NT2/D1 (cell line): ENCODE data around the gene SCAMP4.

Experiments
- DNase-seq: peaks from one replicate; pipeline ENCODE4 v3.0.0-alpha.2; 2011; ENCODE audit warnings: low read depth, low spot score
- H3K27me3 ChIP-seq: 2 replicates; pipeline ENCODE4 v1.6.0; 2011; ENCODE audit warnings: mild to moderate bottlenecking; ENCODE audit not compliant: insufficient read length, insufficient read depth
- H3K36me3 ChIP-seq: 2 replicates; pipeline ENCODE4 v1.6.1; 2011; ENCODE audit warnings: mild to moderate bottlenecking, low read length, mixed read lengths; ENCODE audit not compliant: insufficient read depth, insufficient read length
- H3K4me1 ChIP-seq: 2 replicates; pipeline ENCODE4 v1.5.1; 2011; ENCODE audit not compliant: insufficient read depth, insufficient read length
- H3K4me3 ChIP-seq: 2 replicates; pipeline ENCODE4 v1.5.1; 2011; ENCODE audit warnings: low read depth; ENCODE audit not compliant: insufficient read length
- H3K9ac ChIP-seq: 2 replicates; pipeline ENCODE4 v1.6.0; 2011; ENCODE audit warnings: low read depth; ENCODE audit not compliant: insufficient read length
- H3K9me3 ChIP-seq: 2 replicates; pipeline ENCODE4 v1.5.1; 2011; ENCODE audit warnings: mild to moderate bottlenecking, low read length; ENCODE audit not compliant: insufficient read depth
- SUZ12 ChIP-seq: IDR thresholded peaks from 2 replicates; pipeline ENCODE4 v1.6.1; 2011; ENCODE audit not compliant: insufficient read length, insufficient read depth; ENCODE audit errors: extremely low read depth
- YY1 ChIP-seq: IDR thresholded peaks from 2 replicates; pipeline ENCODE4 v1.6.1; 2011; ENCODE audit not compliant: insufficient read length, insufficient read depth
- ZNF274 ChIP-seq: IDR thresholded peaks from 2 replicates; pipeline ENCODE4 v1.6.1; 2011; ENCODE audit warnings: mild to moderate bottlenecking, low read depth, low read length

The SCAMP4 gene

GRCh38 chr19:1888385-1888784, 16.8 kb upstream of the SCAMP4 start:
- Histone ChIP-seq H3K4me1 (peaks cover 13% of the 10 kb centered on the region), H3K36me3 (no peaks in the 10 kb centered on the region), H3K9me3 (no peaks in the 10 kb centered on the region), H3K9ac (peak overlapping the region; percentile 33), H3K4me3 (no peak overlapping the region), H3K27me3 (no peaks in the 10 kb centered on the region)
- TF ChIP-seq YY1 (no peak), SUZ12 (no peak), ZNF274 (no peak)
- DNase-seq = no peak

GRCh38 chr19:1889907-1890306, 15.3 kb upstream of the SCAMP4 start:
- Histone ChIP-seq H3K36me3 (no peaks in the 10 kb centered on the region), H3K4me1 (peaks cover 5% of the 10 kb centered on the region), H3K27me3 (no peaks in the 10 kb centered on the region), H3K9me3 (no peaks in the 10 kb centered on the region), H3K9ac (no peak overlapping the region), H3K4me3 (no peak overlapping the region)
- DNase-seq = no peak
- TF ChIP-seq SUZ12 (no peak), YY1 (no peak), ZNF274 (no peak)

- Histone ChIP-seq H3K9ac (no peak overlapping the region), H3K4me1 (peaks cover 5% of the 10 kb centered on the region), H3K36me3 (no peaks in the 10 kb centered on the region), H3K27me3 (no peaks in the 10 kb centered on the region), H3K9me3 (no peaks in the 10 kb centered on the region), H3K4me3 (no peak overlapping the region)
- no peak for TF ChIP-seq ZNF274
- no peak for TF ChIP-seq SUZ12
- TF ChIP-seq YY1 = no peak
- DNase-seq = no peak
Measured at GRCh38 chr19:1893791-1894190, 11.4 kb upstream of the SCAMP4 start.

GRCh38 chr19:1896508-1896907, 8.7 kb upstream of the SCAMP4 start:
- no peaks in the 10 kb centered on the region for H3K27me3 ChIP-seq
- TF ChIP-seq SUZ12 = no peak
- no peak for TF ChIP-seq YY1
- TF ChIP-seq ZNF274 = no peak
- no peak overlapping the region for H3K4me3 ChIP-seq
- no peaks in the 10 kb centered on the region for H3K36me3 ChIP-seq
- H3K4me1 ChIP-seq = peaks cover 5% of the 10 kb centered on the region
- H3K9me3 ChIP-seq = no peaks in the 10 kb centered on the region
- H3K9ac ChIP-seq = no peak overlapping the region
- DNase-seq = no peak

- no peak for DNase-seq
Measured at GRCh38 chr19:1901940-1902404, 3.2 kb upstream of the SCAMP4 start.

GRCh38 chr19:1902923-1903322, 2.3 kb upstream of the SCAMP4 start:
- H3K9ac ChIP-seq = peak overlapping the region; percentile 21
- peaks cover 13% of the 10 kb centered on the region for H3K4me1 ChIP-seq
- no peaks in the 10 kb centered on the region for H3K9me3 ChIP-seq
- TF ChIP-seq SUZ12 = no peak
- TF ChIP-seq ZNF274 = no peak
- TF ChIP-seq YY1 = no peak
- no peak for DNase-seq
- H3K27me3 ChIP-seq = no peaks in the 10 kb centered on the region
- H3K36me3 ChIP-seq = peaks cover 21% of the 10 kb centered on the region
- H3K4me3 ChIP-seq = no peak overlapping the region

More at GRCh38 chr19:1901940-1902404, 3.2 kb upstream of the SCAMP4 start:
- no peak for TF ChIP-seq YY1
- TF ChIP-seq SUZ12 = no peak
- TF ChIP-seq ZNF274 = no peak
- peak overlapping the region; percentile 32 for H3K9ac ChIP-seq
- H3K36me3 ChIP-seq = peaks cover 11% of the 10 kb centered on the region
- H3K4me3 ChIP-seq = no peak overlapping the region
- no peaks in the 10 kb centered on the region for H3K27me3 ChIP-seq
- H3K9me3 ChIP-seq = no peaks in the 10 kb centered on the region
- peaks cover 5% of the 10 kb centered on the region for H3K4me1 ChIP-seq

- no peak for TF ChIP-seq YY1
- no peak for TF ChIP-seq ZNF274
- no peak for TF ChIP-seq SUZ12
- H3K27me3 ChIP-seq = no peaks in the 10 kb centered on the region
- H3K4me1 ChIP-seq = peaks cover 25% of the 10 kb centered on the region
- H3K36me3 ChIP-seq = peaks cover 35% of the 10 kb centered on the region
- DNase-seq = no peak
- H3K9me3 ChIP-seq = no peaks in the 10 kb centered on the region
- H3K4me3 ChIP-seq = peak overlapping the region; percentile 66
- H3K9ac ChIP-seq = peak overlapping the region; percentile 82
Measured at GRCh38 chr19:1904860-1905109, 414 bp upstream of the SCAMP4 start.
